Heart left ventricle (tissue), 13 donors: ENCODE results near the gene OLIG3.

Experiments used
- POLR2A ChIP-seq, 2 donors: fragments of 450-650 bp; IDR thresholded peaks; one replicate each; pipeline ENCODE4 v1.6.1; 2017; ENCODE audit warnings: antibody characterized with exemption in 2 of 2, mild to moderate bottlenecking in 2 of 2, moderate library complexity in 2 of 2
- TF ChIP-seq, protein P1 (sequence below), 12 donors: fragments of 200-600 bp; sonication (generic) in 4 of 12; IDR thresholded peaks; one replicate each; pipeline versions ENCODE4 v1.5.0 to v1.8.0; 2018 to 2022; ENCODE audit warnings: antibody characterized with exemption in 12 of 12, mild to moderate bottlenecking in 5 of 12
- donor health status: ischemic (EF 13 %, LVEDD 7.1; RV severe dilation, severe dysfunction).
- donor health status: DM: no; HTN: yes; CAD: no.
- donor health status: DM: no; HTN: no; CAD: no.
- donor health status: ischemic (EF 25% LVEDD 6.9; RV normal size, moderate dysfunction).
- donor health status: ischemic (EF 25% LVEDD 5.7; RV mildly dilated, moderate dysfunction).
- donor health status: ischemic (EF 35%, LVEDD 5.7; RV mildly dilated, moderate dysfunction).
- donor health status: nonischemic (EF 11% LVEDD 7.7; RV severe dilation, severe dysfunction).
- donor health status: DM: yes; HTN: yes; CAD: no.
- donor health status: PGD.
- donor health status: ischemic (EF 29% LVEDD 5.4; RV normal size, mild dysfunction).
- donor health status: nonischemic (EF 23%, LVEDD 6.1; RV moderate dilation, normal function).

DNA sequence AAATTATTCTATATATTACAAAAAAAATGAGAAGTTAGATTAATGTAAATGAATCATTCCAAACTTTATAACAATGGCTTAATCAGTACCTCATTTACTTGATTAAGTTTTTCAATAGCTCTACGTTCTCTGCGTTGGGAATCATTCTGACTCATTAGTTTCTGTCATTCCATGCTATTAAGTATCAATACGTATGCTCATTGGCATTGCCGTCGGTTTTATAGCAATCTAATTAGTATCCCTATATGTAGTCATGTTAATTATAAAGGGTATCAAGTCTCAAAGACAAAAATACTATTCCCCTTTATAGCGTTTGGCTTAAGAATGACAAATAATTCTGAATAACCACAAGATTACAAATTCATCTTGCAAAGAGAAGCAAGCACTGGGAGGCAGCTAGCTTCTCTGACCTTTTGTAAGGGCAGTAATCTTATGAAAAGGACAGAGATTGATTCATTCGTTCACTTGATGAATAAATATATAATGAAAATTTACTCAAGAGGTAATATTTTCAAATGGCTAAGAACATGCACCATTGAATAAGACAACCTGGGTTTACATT is 41.8 kb downstream of the OLIG3 start:
- TF ChIP-seq, protein P1, sequence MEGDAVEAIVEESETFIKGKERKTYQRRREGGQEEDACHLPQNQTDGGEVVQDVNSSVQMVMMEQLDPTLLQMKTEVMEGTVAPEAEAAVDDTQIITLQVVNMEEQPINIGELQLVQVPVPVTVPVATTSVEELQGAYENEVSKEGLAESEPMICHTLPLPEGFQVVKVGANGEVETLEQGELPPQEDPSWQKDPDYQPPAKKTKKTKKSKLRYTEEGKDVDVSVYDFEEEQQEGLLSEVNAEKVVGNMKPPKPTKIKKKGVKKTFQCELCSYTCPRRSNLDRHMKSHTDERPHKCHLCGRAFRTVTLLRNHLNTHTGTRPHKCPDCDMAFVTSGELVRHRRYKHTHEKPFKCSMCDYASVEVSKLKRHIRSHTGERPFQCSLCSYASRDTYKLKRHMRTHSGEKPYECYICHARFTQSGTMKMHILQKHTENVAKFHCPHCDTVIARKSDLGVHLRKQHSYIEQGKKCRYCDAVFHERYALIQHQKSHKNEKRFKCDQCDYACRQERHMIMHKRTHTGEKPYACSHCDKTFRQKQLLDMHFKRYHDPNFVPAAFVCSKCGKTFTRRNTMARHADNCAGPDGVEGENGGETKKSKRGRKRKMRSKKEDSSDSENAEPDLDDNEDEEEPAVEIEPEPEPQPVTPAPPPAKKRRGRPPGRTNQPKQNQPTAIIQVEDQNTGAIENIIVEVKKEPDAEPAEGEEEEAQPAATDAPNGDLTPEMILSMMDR (IDR thresholded peaks at IDR 0.05), result no peak
- TF ChIP-seq POLR2A (IDR thresholded peaks at IDR 0.05), result no peak
